HG02884 (cell line): ENCODE data around the gene SLC25A4.

ENCODE experiments used
- ATAC-seq: cut with Tn5 transposase; IDR thresholded peaks from one replicate; pipeline ENCODE4 v1.9.1; 2021; ENCODE audit warnings: mild to moderate bottlenecking, moderate library complexity; ENCODE audit not compliant: unreplicated experiment

SLC25A4 gene

GRCh38 chr4:185119927-185120630, 23.0 kb upstream of the SLC25A4 start:
- peak; percentile 51 for ATAC-seq

DNA sequence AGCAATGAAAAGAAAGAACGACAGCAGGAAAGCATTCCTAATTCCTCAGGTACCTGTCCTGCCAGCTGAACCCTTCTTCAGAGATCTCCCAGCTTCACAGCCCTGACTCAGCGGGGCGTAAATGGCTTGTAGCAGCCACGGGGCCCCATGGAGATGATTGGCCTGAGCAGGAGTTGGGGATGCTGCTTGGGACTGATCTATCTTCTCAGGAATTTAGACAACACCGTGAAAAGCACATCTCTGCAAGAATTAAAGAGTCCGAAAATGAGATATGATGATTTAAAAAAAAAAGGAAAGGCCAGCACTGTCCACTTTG, 22.5 kb upstream of the SLC25A4 start:
- ATAC-seq, result no peak

- ATAC-seq, result peak; percentile 62
Measured at GRCh38 chr4:185122681-185123345, 20.3 kb upstream of the SLC25A4 start.

GRCh38 chr4:185124006-185124405, 19.1 kb upstream of the SLC25A4 start:
- no peak for ATAC-seq

DNA sequence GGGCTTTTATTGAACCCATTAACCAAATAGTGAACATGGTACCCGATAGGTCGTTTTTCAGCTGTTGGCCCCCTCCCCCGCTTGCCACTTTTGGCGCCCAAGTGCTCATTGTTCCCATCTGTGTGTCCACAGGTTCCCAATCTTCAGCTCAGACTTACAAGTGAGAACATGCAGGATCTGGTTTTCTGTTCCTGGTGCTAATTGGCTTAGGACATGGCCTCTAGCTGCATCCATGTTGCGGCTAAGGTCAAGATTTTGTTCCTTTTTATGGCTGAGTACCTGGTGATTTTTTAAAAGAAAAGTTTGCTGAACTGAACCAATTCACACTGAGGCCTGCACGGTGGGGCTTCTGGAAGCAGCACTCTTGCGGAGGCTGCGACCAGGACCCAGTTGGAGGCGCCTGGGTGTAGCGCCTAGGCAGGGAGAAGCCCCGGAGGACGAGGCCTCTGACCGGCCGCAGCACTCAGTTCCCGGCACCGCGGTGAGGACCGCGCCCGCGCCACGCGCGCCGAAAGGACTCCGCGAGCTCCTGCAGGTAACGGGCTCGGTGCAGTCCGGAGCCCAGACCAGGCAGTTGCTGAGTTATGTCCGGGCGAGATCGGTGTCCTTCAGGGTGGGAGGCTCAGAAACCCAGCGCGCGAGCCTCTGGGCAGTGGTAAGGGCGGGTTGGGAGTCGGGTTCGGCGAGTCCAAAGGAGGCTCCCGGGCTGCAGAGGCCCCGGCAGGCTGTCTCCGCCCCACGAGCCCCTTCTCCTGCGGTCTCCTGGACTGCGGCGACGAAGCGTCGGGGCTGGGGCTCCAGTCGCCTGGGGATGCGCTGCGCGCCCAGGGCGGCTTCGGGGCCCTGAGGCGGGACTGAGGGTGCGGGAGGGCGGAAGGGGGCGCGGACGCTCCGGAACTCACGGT, 15.8 kb upstream of the SLC25A4 start:
- ATAC-seq, result no peak

DNA sequence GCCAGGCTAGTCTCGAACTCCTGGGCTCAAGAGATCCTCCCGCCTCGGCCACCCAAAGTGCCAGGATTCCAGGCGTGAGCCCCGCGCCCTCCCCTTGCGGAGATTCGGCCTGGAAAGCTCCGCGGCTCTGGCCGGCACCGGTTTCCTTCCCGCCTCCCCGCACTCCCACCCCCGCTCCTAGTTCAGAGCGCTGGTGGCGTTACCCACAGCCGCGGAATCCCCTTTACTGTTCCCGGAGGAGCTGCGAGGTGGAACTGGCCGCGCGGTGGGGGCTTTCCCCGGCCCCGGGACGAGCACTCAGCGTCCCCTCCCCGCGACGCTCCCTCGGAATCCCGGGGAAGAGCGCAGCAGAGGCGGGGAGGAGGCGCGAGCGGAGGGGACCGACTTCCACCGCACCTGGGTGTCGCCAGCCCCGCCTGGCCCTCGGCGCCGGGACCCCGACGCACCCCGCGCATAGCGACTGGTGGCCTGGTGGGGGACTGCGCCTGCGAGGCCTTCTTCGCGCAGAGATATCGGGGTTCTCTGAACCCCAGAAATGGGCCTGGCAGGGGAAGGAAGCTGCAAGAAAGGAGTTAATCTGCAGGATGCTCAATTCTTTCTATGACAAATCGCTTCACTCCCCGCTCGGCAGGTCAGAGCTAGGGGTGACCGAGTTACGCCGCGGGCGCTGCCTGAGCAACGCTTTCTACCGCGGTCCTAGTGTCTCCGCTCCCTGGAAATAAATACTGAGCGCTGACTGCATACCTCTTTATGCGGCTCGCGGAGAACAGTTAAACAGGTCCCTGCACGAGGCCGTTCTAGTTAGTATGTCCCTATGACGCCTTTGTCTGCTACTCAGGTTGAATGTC, 14.6 kb upstream of the SLC25A4 start:
- ATAC-seq, result no peak

DNA sequence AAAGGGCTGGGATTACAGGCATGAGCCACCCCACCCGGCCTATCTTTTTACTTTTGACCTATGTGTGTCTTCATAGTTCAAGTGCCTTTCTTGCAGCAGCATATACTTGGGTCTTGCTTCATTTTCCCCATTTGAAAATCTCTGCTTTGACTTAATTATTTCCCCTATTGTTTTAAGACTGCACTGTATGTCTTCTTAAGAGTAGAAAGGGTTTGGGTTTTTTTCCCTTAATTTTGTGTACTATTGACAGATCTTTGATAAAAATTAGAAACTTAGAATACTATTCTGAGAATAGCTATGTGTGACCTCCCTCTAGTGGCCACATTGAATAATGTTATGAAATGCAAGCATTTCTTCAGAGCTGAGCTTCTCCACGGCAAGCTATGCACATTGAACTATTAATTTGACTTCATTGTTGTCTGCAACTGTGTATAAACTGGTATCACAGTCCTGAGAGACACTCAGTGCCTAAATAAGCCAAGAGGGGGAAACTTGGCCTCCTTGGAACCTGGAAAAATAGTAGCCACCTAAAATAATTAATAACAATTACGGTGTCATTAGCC, 8.7 kb upstream of the SLC25A4 start:
- no peak for ATAC-seq

DNA sequence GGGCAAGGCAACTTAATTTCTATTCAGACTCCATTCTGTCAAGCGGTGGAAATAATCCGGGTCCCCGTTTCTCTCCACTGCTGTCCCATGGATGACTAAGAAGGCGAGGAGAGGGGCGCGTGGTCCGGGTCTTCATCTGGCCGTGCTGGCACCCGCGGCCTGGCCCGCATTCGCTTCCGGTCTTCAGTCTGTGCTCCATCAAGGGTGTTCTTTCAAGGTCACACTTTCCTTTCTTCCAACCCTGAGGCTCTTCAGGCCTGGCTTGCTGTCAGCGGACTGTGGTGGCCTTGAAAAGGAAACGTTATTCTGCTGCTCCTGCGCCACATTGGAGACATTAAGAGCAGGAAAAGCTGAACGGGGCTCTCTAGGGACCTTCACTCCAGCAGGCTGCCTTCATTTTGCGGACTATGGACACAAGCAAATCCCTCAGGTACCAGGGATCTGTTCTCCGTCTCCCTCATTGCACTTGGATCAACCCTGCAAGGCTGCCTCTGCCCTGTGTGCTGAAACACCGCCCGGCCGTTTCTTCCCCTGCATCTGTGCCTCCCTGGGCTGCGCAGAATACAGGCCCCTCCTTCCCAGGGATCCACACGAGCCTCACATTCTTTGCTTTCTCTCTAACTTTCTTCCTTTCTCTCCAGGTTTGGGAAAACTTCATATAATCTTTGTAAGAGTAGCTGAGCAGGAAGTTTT, 5.7 kb upstream of the SLC25A4 start:
- no peak for ATAC-seq

GRCh38 chr4:185138161-185138560, 4.9 kb upstream of the SLC25A4 start:
- no peak for ATAC-seq

DNA sequence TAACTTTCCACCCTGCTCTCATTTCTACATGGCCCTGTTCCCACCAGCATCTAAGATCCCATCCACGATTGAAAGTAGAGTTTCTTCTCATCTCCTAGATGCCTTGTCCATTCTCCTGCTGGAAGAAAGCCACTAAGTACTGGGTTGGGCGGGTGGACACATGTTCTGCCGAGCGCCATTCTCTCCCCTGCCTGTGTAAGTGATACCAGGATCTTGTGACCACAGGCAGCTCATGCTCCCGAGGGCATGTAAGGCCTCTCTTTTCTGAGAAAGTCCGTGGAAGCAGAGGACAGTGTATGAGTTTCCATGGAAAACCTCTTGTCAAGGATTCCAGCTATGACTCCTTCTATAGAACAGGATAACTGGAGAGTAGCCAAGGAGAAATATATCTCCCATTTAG, 3.3 kb upstream of the SLC25A4 start:
- no peak for ATAC-seq

GRCh38 chr4:185141777-185142176, 1.3 kb upstream of the SLC25A4 start:
- no peak for ATAC-seq

- peak; percentile 15 for ATAC-seq
Measured at GRCh38 chr4:185142564-185142911, 528 bp upstream of the SLC25A4 start.

DNA sequence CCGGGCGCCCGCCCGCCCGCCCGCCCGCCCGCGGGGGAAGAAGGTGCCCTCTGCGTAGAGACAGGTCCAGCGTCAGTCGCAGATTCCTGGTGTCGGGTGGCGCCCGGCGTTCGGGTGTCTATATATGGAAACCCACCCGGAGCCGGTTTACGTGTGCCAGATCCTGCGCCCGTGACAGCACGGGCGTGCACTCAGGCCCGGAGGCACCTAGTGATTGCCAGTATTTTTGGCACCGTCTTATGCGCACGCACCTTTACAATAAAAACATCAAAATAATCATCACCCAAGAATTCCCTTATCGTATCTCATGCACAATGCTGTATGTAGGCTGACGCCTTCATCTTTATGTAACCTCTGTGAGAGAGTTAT, 519 bp downstream of the SLC25A4 start:
- peak; percentile 9 for ATAC-seq

GRCh38 chr4:185144601-185145240, 1.7 kb downstream of the SLC25A4 start:
- no peak for ATAC-seq

DNA sequence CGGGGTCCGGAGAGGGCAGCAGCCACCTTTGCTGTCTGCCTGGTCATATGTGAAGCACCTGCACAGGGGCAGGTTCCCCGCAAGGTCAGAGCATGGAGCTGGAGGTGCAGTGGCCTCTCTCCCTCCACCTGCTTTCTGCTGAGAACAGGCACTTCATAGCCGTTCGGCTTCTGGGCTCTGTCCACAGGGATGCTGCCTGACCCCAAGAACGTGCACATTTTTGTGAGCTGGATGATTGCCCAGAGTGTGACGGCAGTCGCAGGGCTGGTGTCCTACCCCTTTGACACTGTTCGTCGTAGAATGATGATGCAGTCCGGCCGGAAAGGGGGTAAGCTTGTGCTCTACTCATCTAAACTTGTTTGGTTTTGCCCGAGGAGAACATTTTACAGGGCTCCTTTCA, 2.5 kb downstream of the SLC25A4 start:
- ATAC-seq, result no peak

DNA sequence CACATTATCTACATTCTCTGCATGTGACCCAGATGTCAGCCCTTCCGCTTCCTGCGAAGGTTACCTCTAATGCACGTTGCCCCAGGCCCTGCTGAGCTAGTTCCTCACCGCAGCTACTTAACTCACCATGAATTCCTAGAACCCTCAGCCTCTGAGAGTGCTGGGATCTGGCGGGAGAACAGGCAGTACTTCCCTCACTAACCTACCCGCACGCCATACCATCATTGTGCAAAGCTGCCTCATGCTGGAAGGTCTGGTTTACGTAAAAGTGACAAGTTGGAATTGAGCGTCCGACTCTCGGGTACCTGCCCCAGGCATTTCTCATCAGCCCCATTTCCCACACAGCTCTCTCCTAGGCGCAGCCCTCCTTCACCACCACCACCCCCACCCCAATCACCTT, 6.3 kb downstream of the SLC25A4 start:
- ATAC-seq, result no peak

GRCh38 chr4:185151296-185151695, 8.2 kb downstream of the SLC25A4 start:
- no peak for ATAC-seq

DNA sequence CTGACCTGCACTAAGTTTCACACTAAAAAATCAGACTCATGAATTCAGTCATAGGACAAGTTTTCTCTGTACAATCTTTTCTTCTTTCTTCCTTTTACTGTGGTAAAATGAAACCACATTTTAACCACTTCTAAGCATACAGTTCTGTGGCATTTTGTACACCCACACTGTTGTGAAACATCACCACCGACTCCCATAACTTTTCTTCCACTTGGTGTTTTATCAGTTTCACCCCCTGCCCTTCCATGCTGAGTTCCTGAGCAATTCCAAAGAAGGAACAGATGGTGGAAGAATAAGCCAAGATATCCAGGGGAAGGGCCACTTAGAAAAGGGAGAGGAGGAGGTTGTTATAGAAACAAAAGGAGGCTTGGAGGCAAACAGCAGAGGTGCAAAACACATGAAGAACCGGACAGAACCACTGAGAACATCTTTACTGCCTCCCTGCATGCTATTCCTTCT, 22.6 kb downstream of the SLC25A4 start:
- peak; percentile 95 for ATAC-seq

DNA sequence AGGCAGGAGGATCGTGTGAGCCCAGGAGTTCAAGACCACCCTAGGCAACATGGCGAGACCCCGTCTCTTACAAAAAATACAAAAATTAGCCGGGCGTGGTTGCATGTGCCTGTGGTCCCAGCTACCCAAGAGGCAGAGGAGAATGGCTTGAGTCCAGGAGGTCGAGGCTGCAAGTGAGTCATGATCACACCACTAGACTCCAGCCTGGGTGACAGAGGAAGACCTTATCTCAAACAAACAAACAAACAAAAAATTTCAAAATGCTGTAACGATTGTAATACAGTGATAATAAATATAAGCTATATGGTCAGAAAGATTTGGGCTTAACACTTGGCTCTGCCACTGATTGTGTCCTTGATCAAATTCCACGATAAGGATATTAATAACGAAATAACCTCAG, 24.2 kb downstream of the SLC25A4 start:
- ATAC-seq, result no peak
